PC-3 (cell line): ENCODE results near the gene SMIM38. TPM values are rescaled to one million over a fixed set of nuclear protein-coding genes. Genes with fewer than 3 reads are reported as not detected.

Experiments used
- ATAC-seq: fragments of 200-7000 bp; cut with Tn5 transposase; 2 replicates; pipeline ENCODE4 v1.9.1; 2020; ENCODE audit warnings: mild to moderate bottlenecking, moderate library complexity
- BruUV-seq: library from RNA; stranded (reverse); fragments of 400-500 nt; replicated peaks from 2 replicates; lab custom pipeline; 2021; lab: Mats Ljungman, UMichigan
- CTCF ChIA-PET: fragments of 300-600 bp; sonication (Branson Sonifier 250); formaldehyde crosslinking; loops from one replicate; lab custom pipeline; 2022; ENCODE audit warnings: antibody characterized with exemption; lab: Charles Lee
- POLR2A ChIA-PET: fragments of 300-600 bp; sonication (Branson Sonifier 250); formaldehyde crosslinking; loops from one replicate; lab custom pipeline; 2022; ENCODE audit warnings: antibody characterized with exemption; ENCODE audit not compliant: unreplicated experiment; lab: Charles Lee
- DNase-seq: peaks from one replicate; pipeline ENCODE4 v3.0.0-alpha.2; 2015
- H2AFZ ChIP-seq: fragments of 300-600 bp; sonication (generic); 2 replicates; pipeline ENCODE4 v1.6.0; 2016; ENCODE audit warnings: antibody characterized with exemption, low read length
- H3F3A ChIP-seq: fragments of 300-600 bp; sonication (generic); one replicate; pipeline ENCODE4 v1.6.0; 2017; ENCODE audit warnings: antibody characterized with exemption, low read length, control low read depth, mild to moderate bottlenecking; ENCODE audit not compliant: unreplicated experiment
- H3K27ac ChIP-seq: fragments of 300-600 bp; sonication (generic); 2 replicates; pipeline ENCODE4 v1.5.1; 2016; ENCODE audit warnings: mild to moderate bottlenecking, low read length
- H3K27me3 ChIP-seq: fragments of 300-600 bp; sonication (generic); 2 replicates; pipeline ENCODE4 v1.6.1; 2016; ENCODE audit warnings: low read length, mixed read lengths
- H3K36me3 ChIP-seq: fragments of 300-600 bp; sonication (generic); 2 replicates; pipeline ENCODE4 v1.6.1; 2016; ENCODE audit warnings: low read depth, mixed run types, low read length, mixed read lengths
- H3K4me1 ChIP-seq: fragments of 300-600 bp; sonication (generic); 2 replicates; pipeline ENCODE4 v1.5.1; 2016; ENCODE audit warnings: low read length; ENCODE audit not compliant: insufficient read depth
- H3K4me2 ChIP-seq: fragments of 300-600 bp; sonication (generic); 2 replicates; pipeline ENCODE4 v1.6.0; 2016; ENCODE audit warnings: low read length
- H3K4me3 ChIP-seq: fragments of 300-600 bp; sonication (generic); 2 replicates; pipeline ENCODE4 v1.5.1; 2016; ENCODE audit warnings: mild to moderate bottlenecking, low read length, mixed read lengths
- H3K79me2 ChIP-seq: fragments of 300-600 bp; sonication (generic); 2 replicates; pipeline ENCODE4 v1.6.1; 2017; ENCODE audit warnings: low read length, mixed read lengths
- H3K9ac ChIP-seq: fragments of 300-600 bp; sonication (generic); 2 replicates; pipeline ENCODE4 v1.6.0; 2016; ENCODE audit warnings: mild to moderate bottlenecking, low read length
- H3K9me2 ChIP-seq: fragments of 300-600 bp; sonication (generic); replicated peaks from 2 replicates; pipeline ENCODE4 v1.6.1; 2016; ENCODE audit warnings: mixed run types, low read length, mixed read lengths
- H3K9me3 ChIP-seq: fragments of 300-600 bp; sonication (generic); 2 replicates; pipeline ENCODE4 v1.6.1; 2016; ENCODE audit warnings: low read length, mixed read lengths
- H4K20me1 ChIP-seq: fragments of 300-600 bp; sonication (generic); 2 replicates; pipeline ENCODE4 v1.6.1; 2016; ENCODE audit warnings: low read length, mixed read lengths
- CTCF ChIP-seq: fragments of 300-600 bp; sonication (generic); conservative IDR thresholded peaks from 2 replicates; pipeline ENCODE4 v1.5.1; 2017; ENCODE audit warnings: antibody characterized with exemption, low read depth, mild to moderate bottlenecking, low read length
- EZH2 ChIP-seq: fragments of 300-600 bp; sonication (generic); IDR thresholded peaks from one replicate; pipeline ENCODE4 v1.6.1; 2017; ENCODE audit warnings: antibody characterized with exemption, mild to moderate bottlenecking, low read length; ENCODE audit not compliant: unreplicated experiment
- EZH2phosphoT487 ChIP-seq: fragments of 300-600 bp; sonication (generic); IDR thresholded peaks from 2 replicates; pipeline ENCODE4 v1.6.1; 2018; ENCODE audit warnings: mild to moderate bottlenecking, antibody characterized with exemption, low read length, borderline replicate concordance
- intact Hi-C: fragments of 100-400 bp; cut with micrococcal nuclease; formaldehyde crosslinking; loops from 2 replicates; pipeline ENCODE4 v1.9.0; 2023
- total RNA-seq: library from RNA; depleted of rRNA; stranded (reverse); fragments of >200 nt; gene quantifications from 2 replicates; pipeline ENCODE4 v1.2.3, GENCODE V29; 2014

Gene SMIM38
- total RNA-seq, 1 experiment from 2014 or later: 0.04 TPM

- Histone ChIP-seq H3K9me2 (no peaks in the 10 kb centered on the region), H3K27ac (no peak overlapping the region), H3F3A (no peaks in the 10 kb centered on the region), H2AFZ (peak overlapping the region; percentile 52; the same call in 1 of the 2 replicates), H3K4me2 (peak overlapping the region; percentile 74), H3K4me1 (peaks cover 13% of the 10 kb centered on the region), H3K9ac (no peak overlapping the region), H3K27me3 (no peaks in the 10 kb centered on the region), H3K36me3 (no peaks in the 10 kb centered on the region), H4K20me1 (no peaks in the 10 kb centered on the region), H3K9me3 (no peaks in the 10 kb centered on the region), H3K79me2 (no peaks in the 10 kb centered on the region), H3K4me3 (no peak overlapping the region; the same call in 1 of the 2 replicates)
- POLR2A ChIA-PET: no interaction called here
- ATAC-seq: peak; percentile 96
- no peak for TF ChIP-seq EZH2
- TF ChIP-seq CTCF: peak; percentile 43
- TF ChIP-seq EZH2phosphoT487: no peak
- intact Hi-C loops: no loop called here
- CTCF ChIA-PET: no interaction called here
- DNase-seq: peak; percentile 79
- no TSS peak for BruUV-seq
Measured at GRCh38 chr11:69166218-69167115, 10.7 kb downstream of the SMIM38 start.

GRCh38 chr11:69167130-69167915, 11.6 kb downstream of the SMIM38 start:
- Histone ChIP-seq H3K79me2 (no peaks in the 10 kb centered on the region), H3F3A (no peaks in the 10 kb centered on the region), H3K4me3 (no peak overlapping the region), H3K9me3 (no peaks in the 10 kb centered on the region), H3K27ac (no peak overlapping the region), H3K9ac (no peak overlapping the region), H3K27me3 (no peaks in the 10 kb centered on the region), H3K4me2 (peak overlapping the region; percentile 74; the same call in 1 of the 2 replicates), H2AFZ (no peak overlapping the region), H3K4me1 (peaks cover 13% of the 10 kb centered on the region), H4K20me1 (no peaks in the 10 kb centered on the region), H3K36me3 (no peaks in the 10 kb centered on the region), H3K9me2 (no peaks in the 10 kb centered on the region)
- BruUV-seq: no TSS peak
- TF ChIP-seq EZH2: no peak
- TF ChIP-seq CTCF: no peak
- no peak for TF ChIP-seq EZH2phosphoT487
- DNase-seq: no peak
- peak; percentile 13; the same call in 1 of the 2 replicates for ATAC-seq
- intact Hi-C loops: no loop called here
- CTCF ChIA-PET: no interaction called here
- POLR2A ChIA-PET: no interaction called here
